Esophagus muscularis mucosa (tissue), 4 donors: ENCODE measurements around the gene ANKFY1.

Experiments used
- CTCF ChIP-seq, 3 experiments: fragments of 200-600 bp in 2 of 3; fragments of 450-650 bp in 1 of 3; sonication (generic) in 2 of 3; IDR thresholded peaks; one replicate each; pipeline ENCODE4 v1.5.1; 2017 to 2019; ENCODE audit warnings: antibody characterized with exemption in 3 of 3, mild to moderate bottlenecking in 2 of 3, moderate library complexity in 1 of 3
- EP300 ChIP-seq: sonication (generic); formaldehyde crosslinking; IDR thresholded peaks from one replicate; pipeline ENCODE4 v1.6.1; 2017; ENCODE audit warnings: antibody characterized with exemption
- POLR2A ChIP-seq: fragments of 450-650 bp; IDR thresholded peaks from one replicate; pipeline ENCODE4 v1.6.1; 2017; ENCODE audit warnings: antibody characterized with exemption, moderate library complexity, mild to moderate bottlenecking, low read depth

GRCh38 chr17:4146641-4147040, 117.1 kb downstream of the ANKFY1 start:
- TF ChIP-seq CTCF (IDR thresholded peaks at IDR 0.05): no peak
- no peak for TF ChIP-seq EP300
- no peak for TF ChIP-seq POLR2A
